K562 (cell line): ENCODE results near the gene RPL9. TPM values are rescaled to one million over a fixed set of nuclear protein-coding genes. Genes with fewer than 3 reads are reported as not detected.

Experiments
- ARID2 ChIP-seq: fragments of 450-650 bp; IDR thresholded peaks from 2 replicates; pipeline ENCODE4 v1.6.1; 2017; ENCODE audit warnings: antibody characterized with exemption, mild to moderate bottlenecking
- CBX3 ChIP-seq, 2 experiments: IDR thresholded peaks; 1 replicate in 1 of 2; 2 replicates in 1 of 2; pipeline ENCODE4 v1.6.1; 2012; ENCODE audit warnings: inconsistent platforms in 2 of 2, low read length in 2 of 2, borderline replicate concordance in 1 of 2, control low read depth in 1 of 2
- DEAF1 ChIP-seq: fragments of 450-650 bp; formaldehyde crosslinking; IDR thresholded peaks from 2 replicates; pipeline ENCODE4 v1.4.0; 2020; ENCODE audit warnings: mild to moderate bottlenecking, moderate library complexity
- EP400 ChIP-seq: fragments of 450-650 bp; IDR thresholded peaks from 2 replicates; pipeline ENCODE4 v1.6.1; 2017; ENCODE audit warnings: antibody characterized with exemption, mild to moderate bottlenecking, moderate library complexity
- ESRRA ChIP-seq: fragments of 450-650 bp; IDR thresholded peaks from 2 replicates; pipeline ENCODE4 v1.6.1; 2014; ENCODE audit warnings: low read depth, mild to moderate bottlenecking, moderate library complexity, borderline replicate concordance
- HDAC3 ChIP-seq: fragments of 450-650 bp; IDR thresholded peaks from 2 replicates; pipeline ENCODE4 v1.6.1; 2018; ENCODE audit warnings: borderline replicate concordance, mild to moderate bottlenecking, moderate library complexity; ENCODE audit not compliant: partially characterized antibody
- HMG20A ChIP-seq: fragments of 450-650 bp; formaldehyde crosslinking; conservative IDR thresholded peaks from 2 replicates; pipeline ENCODE4 v1.4.0; 2020; ENCODE audit warnings: mild to moderate bottlenecking, mixed read lengths
- LCOR ChIP-seq: sonication (generic); formaldehyde crosslinking; IDR thresholded peaks from 2 replicates; pipeline ENCODE4 v1.8.0; 2022; ENCODE audit warnings: mild to moderate bottlenecking, missing genetic modification reagents
- MAFG ChIP-seq: fragments of 450-650 bp; conservative IDR thresholded peaks from 2 replicates; pipeline ENCODE4 v1.6.1; 2016; ENCODE audit warnings: missing genetic modification characterization, missing compliant biosample characterization
- MBD2 ChIP-seq: sonication (generic); IDR thresholded peaks from 2 replicates; pipeline ENCODE4 v1.6.1; 2016; ENCODE audit warnings: low read depth, borderline replicate concordance
- MCM5 ChIP-seq: fragments of 450-650 bp; IDR thresholded peaks from 2 replicates; pipeline ENCODE4 v1.6.1; 2016; ENCODE audit warnings: low read depth
- NFIC ChIP-seq: fragments of 450-650 bp; IDR thresholded peaks from 2 replicates; pipeline ENCODE4 v1.6.1; 2017; ENCODE audit warnings: mild to moderate bottlenecking, inconsistent platforms
- PML ChIP-seq: IDR thresholded peaks from 2 replicates; pipeline ENCODE4 v1.6.1; 2012; ENCODE audit warnings: low read length, inconsistent platforms
- PPARD ChIP-seq: fragments of 250-450 bp; sonication (Bioruptor Pico); IDR thresholded peaks from 2 replicates; pipeline ENCODE4 v1.8.0; 2022; ENCODE audit warnings: inconsistent platforms, mild to moderate bottlenecking, moderate library complexity
- STAG1 ChIP-seq: sonication (generic); formaldehyde crosslinking; IDR thresholded peaks from 2 replicates; pipeline ENCODE4 v1.5.0; 2020; ENCODE audit warnings: missing genetic modification reagents, borderline replicate concordance
- TCF15 ChIP-seq: fragments of 250-450 bp; sonication (Bioruptor Pico); IDR thresholded peaks from 2 replicates; pipeline ENCODE4 v1.8.0; 2022; ENCODE audit warnings: moderate library complexity, mild to moderate bottlenecking, inconsistent platforms
- TEAD4 ChIP-seq, 2 experiments: sonication (generic) in 1 of 2; formaldehyde crosslinking in 1 of 2; IDR thresholded peaks; 2 replicates each; pipeline versions ENCODE4 v1.6.1 to v1.8.0; 2012 to 2022; ENCODE audit warnings: borderline replicate concordance in 1 of 2, inconsistent platforms in 1 of 2, low read length in 1 of 2, mild to moderate bottlenecking in 1 of 2, missing genetic modification reagents in 1 of 2
- U2AF2 ChIP-seq: fragments of 200-400 bp; formaldehyde crosslinking; optimal IDR thresholded peaks from 2 replicates; pipeline ENCODE3; 2017; ENCODE audit warnings: low read depth, mild to moderate bottlenecking, low read length
- ZNF592 ChIP-seq: fragments of 450-650 bp; IDR thresholded peaks from 2 replicates; pipeline ENCODE4 v1.6.1; 2017; ENCODE audit warnings: antibody characterized with exemption, mild to moderate bottlenecking
- polyA plus RNA-seq, 8 experiments: library from polyadenylated mRNA; depleted of rRNA in 4 of 8; stranded (reverse) in 5 of 8; unstranded in 3 of 8; fragments of >200 nt; fragmentation: Nextera tagmentation in 2 of 8; fragmentation: Illumina TruSeq in 1 of 8; extraction: Ambion mirVana in 2 of 8; extraction: Trizol in 1 of 8; gene quantifications; 2 replicates each; pipeline versions ENCODE4 v1.2.1 to v1.2.3, GENCODE V29; 2011 to 2014; ENCODE audit warnings: inconsistent platforms in 1 of 8, missing spikeins in 1 of 8
- total RNA-seq, 7 experiments: library from RNA; depleted of rRNA in 6 of 7; stranded (reverse); fragments of >200 nt in 6 of 7; fragmentation: Illumina TruSeq in 2 of 7; extraction: Trizol in 2 of 7; gene quantifications; 2 replicates each; pipeline versions ENCODE4 v1.2.1 to v1.2.3, GENCODE V29; 2011 to 2021; ENCODE audit warnings: low replicate concordance in 1 of 7
- TF ChIP-seq, protein P1 (sequence below), 3 experiments: IDR thresholded peaks in 2 of 3; conservative IDR thresholded peaks in 1 of 3; 2 replicates each; pipeline ENCODE4 v1.5.1; 2011 to 2012; ENCODE audit warnings: low read length in 3 of 3, mild to moderate bottlenecking in 3 of 3, control low read depth in 2 of 3, improper control_type of control experiment in 1 of 3, inconsistent platforms in 1 of 3, low read depth in 1 of 3, mixed read lengths in 1 of 3, moderate library complexity in 1 of 3; ENCODE audit not compliant: insufficient read depth in 2 of 3

The RPL9 gene
- total and polyA plus RNA-seq, 9 of the 15 experiments (the other 6 are each of a cell fraction or from before 2014, with no cell fraction given): 1,925 to 5,178 (median 3,033) TPM

GRCh38 chr4:39469429-39470077 is 10.8 kb upstream of the RPL9 start (continued):
- TF ChIP-seq ZNF592 (peak; percentile 44), STAG1 (CRISPR knock-in tag) (peak; percentile 31; the same call in 1 of the 2 replicates), MAFG (tag) (peak; percentile 18; the same call in 1 of the 2 replicates), MBD2 (no peak), EP400 (peak; percentile 53), TEAD4 (IDR thresholded peaks at IDR 0.05; ENCODE audit: low read length) (0 out of 2 replicates have a peak, but pooled peaks have one; percentile 40), TEAD4 (CRISPR knock-in tag; IDR thresholded peaks at IDR 0.05; ENCODE audit: borderline replicate concordance) (no peak), HDAC3 (no peak), NFIC (no peak; the same call in 1 of the 2 replicates), DEAF1 (peak; percentile 75; the same call in 1 of the 2 replicates), MCM5 (no peak), ARID2 (peak; percentile 76; the same call in 1 of the 2 replicates), ESRRA (no peak; the same call in 1 of the 2 replicates), CBX3 (IDR thresholded peaks at IDR 0.05; ENCODE audit: borderline replicate concordance in 1 of 2, low read length in 2 of 2) (0 out of 3 replicates have a peak, but pooled peaks of 1 of the 2 experiments have one; percentile 25), HMG20A (CRISPR knock-in tag) (no peak), TCF15 (CRISPR knock-in tag) (0 out of 2 replicates have a peak, but pooled peaks have one; percentile 21), U2AF2 (no peak), PPARD (CRISPR knock-in tag) (no peak), LCOR (CRISPR knock-in tag) (no peak), PML (no peak)
- TF ChIP-seq, protein P1, sequence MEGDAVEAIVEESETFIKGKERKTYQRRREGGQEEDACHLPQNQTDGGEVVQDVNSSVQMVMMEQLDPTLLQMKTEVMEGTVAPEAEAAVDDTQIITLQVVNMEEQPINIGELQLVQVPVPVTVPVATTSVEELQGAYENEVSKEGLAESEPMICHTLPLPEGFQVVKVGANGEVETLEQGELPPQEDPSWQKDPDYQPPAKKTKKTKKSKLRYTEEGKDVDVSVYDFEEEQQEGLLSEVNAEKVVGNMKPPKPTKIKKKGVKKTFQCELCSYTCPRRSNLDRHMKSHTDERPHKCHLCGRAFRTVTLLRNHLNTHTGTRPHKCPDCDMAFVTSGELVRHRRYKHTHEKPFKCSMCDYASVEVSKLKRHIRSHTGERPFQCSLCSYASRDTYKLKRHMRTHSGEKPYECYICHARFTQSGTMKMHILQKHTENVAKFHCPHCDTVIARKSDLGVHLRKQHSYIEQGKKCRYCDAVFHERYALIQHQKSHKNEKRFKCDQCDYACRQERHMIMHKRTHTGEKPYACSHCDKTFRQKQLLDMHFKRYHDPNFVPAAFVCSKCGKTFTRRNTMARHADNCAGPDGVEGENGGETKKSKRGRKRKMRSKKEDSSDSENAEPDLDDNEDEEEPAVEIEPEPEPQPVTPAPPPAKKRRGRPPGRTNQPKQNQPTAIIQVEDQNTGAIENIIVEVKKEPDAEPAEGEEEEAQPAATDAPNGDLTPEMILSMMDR (IDR thresholded peaks at IDR 0.05 in 2 of 3, conservative IDR thresholded peaks at IDR 0.05 in 1 of 3; ENCODE audit: insufficient read depth in 2 of 3, low read depth in 1 of 3, low read length in 3 of 3): peak; percentile 72 to 96 (median 86)
